SK-N-SH (cell line): ENCODE data around the gene IRAK4. TPM values are rescaled to one million over a fixed set of nuclear protein-coding genes. Genes with fewer than 3 reads are reported as not detected.

Experiments used
- CTCF ChIA-PET: fragments of 300-600, 350-600 bp; formaldehyde crosslinking; extraction: SDS; loops from one replicate; lab custom pipeline; 2021; lab: Yijun Ruan, JAX
- POLR2A ChIA-PET: fragments of 350-600 bp; sonication (Branson Sonifier 250); formaldehyde crosslinking; extraction: SDS; loops from one replicate; lab custom pipeline; 2020; ENCODE audit warnings: antibody characterized with exemption, inconsistent platforms; lab: Yijun Ruan, JAX
- DNase-seq: peaks from one replicate; pipeline ENCODE4 v3.0.0; 2012
- H2AFZ ChIP-seq: fragments of 200-600 bp; sonication (generic); 2 replicates; pipeline ENCODE4 v1.8.1; 2016; ENCODE audit warnings: antibody characterized with exemption, mild to moderate bottlenecking, low read depth
- H3F3A ChIP-seq: fragments of 200-600 bp; sonication (generic); replicated peaks from 2 replicates; pipeline ENCODE3; 2016; ENCODE audit warnings: antibody characterized with exemption, mild to moderate bottlenecking; ENCODE audit not compliant: insufficient read depth
- H3K27ac ChIP-seq, 2 experiments: fragments of 200-500 bp in 1 of 2; fragments of 200-600 bp in 1 of 2; sonication (Bioruptor generic) in 1 of 2; sonication (generic), shearing (Covaris generic) in 1 of 2; 2 replicates each; pipeline versions ENCODE4 v1.5.1 to v1.6.1; 2014 to 2016; ENCODE audit warnings: low read depth in 2 of 2, inconsistent platforms in 1 of 2, low read length in 1 of 2, mild to moderate bottlenecking in 1 of 2, mixed read lengths in 1 of 2
- H3K27me3 ChIP-seq: fragments of 200-600 bp; sonication (generic), shearing (Covaris generic); 2 replicates; pipeline ENCODE4 v1.6.1; 2016; ENCODE audit warnings: mixed run types; ENCODE audit not compliant: insufficient read depth
- H3K36me3 ChIP-seq, 2 experiments: fragments of 200-500 bp in 1 of 2; fragments of 200-600 bp in 1 of 2; sonication (Bioruptor generic) in 1 of 2; sonication (generic) in 1 of 2; replicated peaks in 1 of 2; 2 replicates each; pipeline versions ENCODE3 to v1.5.1; 2014 to 2016; ENCODE audit warnings: low read length in 1 of 2, mild to moderate bottlenecking in 1 of 2; ENCODE audit not compliant: insufficient read depth in 2 of 2, control insufficient read depth in 1 of 2
- H3K4me1 ChIP-seq, 2 experiments: fragments of 200-500 bp in 1 of 2; fragments of 200-600 bp in 1 of 2; sonication (Bioruptor generic) in 1 of 2; sonication (generic), shearing (Covaris generic) in 1 of 2; 2 replicates each; pipeline versions ENCODE4 v1.5.1 to v1.6.1; 2014 to 2016; ENCODE audit warnings: low read depth in 1 of 2, low read length in 1 of 2, mixed run types in 1 of 2; ENCODE audit not compliant: insufficient read depth in 2 of 2, control insufficient read depth in 1 of 2
- H3K4me2 ChIP-seq: fragments of 200-600 bp; sonication (generic), shearing (Covaris generic); 2 replicates; pipeline ENCODE4 v1.6.1; 2017; ENCODE audit warnings: mixed run types
- H3K4me3 ChIP-seq, 2 experiments: fragments of 200-500 bp in 1 of 2; fragments of 200-600 bp in 1 of 2; sonication (Bioruptor generic) in 1 of 2; sonication (generic), shearing (Covaris generic) in 1 of 2; 2 replicates each; pipeline versions ENCODE4 v1.5.1 to v1.8.1; 2014 to 2016; ENCODE audit warnings: low read depth in 2 of 2, inconsistent platforms in 1 of 2, low read length in 1 of 2, mild to moderate bottlenecking in 1 of 2, mixed read lengths in 1 of 2, moderate library complexity in 1 of 2
- H3K79me2 ChIP-seq: fragments of 200-600 bp; sonication (generic); 2 replicates; pipeline ENCODE4 v1.8.1; 2017; ENCODE audit warnings: mild to moderate bottlenecking; ENCODE audit not compliant: insufficient read depth
- H3K9ac ChIP-seq: fragments of 200-600 bp; sonication (generic); 2 replicates; pipeline ENCODE4 v1.6.1; 2017; ENCODE audit warnings: mixed run types
- H3K9me2 ChIP-seq: fragments of 200-600 bp; sonication (generic); 2 replicates; pipeline ENCODE4 v1.6.1; 2017; ENCODE audit warnings: mixed run types
- H3K9me3 ChIP-seq: fragments of 200-600 bp; sonication (generic); 2 replicates; pipeline ENCODE4 v1.6.1; 2017; ENCODE audit warnings: mixed run types, mild to moderate bottlenecking, moderate library complexity
- H4K20me1 ChIP-seq: fragments of 200-600 bp; sonication (generic); 2 replicates; pipeline ENCODE4 v1.6.1; 2017; ENCODE audit warnings: mild to moderate bottlenecking, mixed run types; ENCODE audit not compliant: insufficient read depth
- CHD2 ChIP-seq: fragments of 150-350 bp; IDR thresholded peaks from 2 replicates; pipeline ENCODE4 v1.6.1; 2018; ENCODE audit warnings: low read length; ENCODE audit not compliant: partially characterized antibody
- EZH2phosphoT487 ChIP-seq: fragments of 200-600 bp; sonication (generic); IDR thresholded peaks from 2 replicates; pipeline ENCODE4 v1.6.1; 2017; ENCODE audit warnings: low read depth, mixed run types, mild to moderate bottlenecking, antibody characterized with exemption, moderate library complexity, borderline replicate concordance
- FOXM1 ChIP-seq: IDR thresholded peaks from 2 replicates; pipeline ENCODE4 v1.4.0; 2012; ENCODE audit warnings: low read depth, mild to moderate bottlenecking
- GABPA ChIP-seq: IDR thresholded peaks from 2 replicates; pipeline ENCODE4 v1.4.0; 2012; ENCODE audit warnings: low read depth, mild to moderate bottlenecking
- IRF3 ChIP-seq: fragments of 150-350 bp; IDR thresholded peaks from 2 replicates; pipeline ENCODE4 v1.6.1; 2016; ENCODE audit warnings: mild to moderate bottlenecking, low read depth, low read length
- JUND ChIP-seq: IDR thresholded peaks from 2 replicates; pipeline ENCODE4 v1.4.0; 2012
- MAX ChIP-seq: IDR thresholded peaks from 2 replicates; pipeline ENCODE4 v1.4.0; 2012; ENCODE audit warnings: low read depth
- RCOR1 ChIP-seq: fragments of 150-350 bp; IDR thresholded peaks from 2 replicates; pipeline ENCODE4 v1.6.1; 2017; ENCODE audit warnings: antibody characterized with exemption, low read length
- RFX5 ChIP-seq: IDR thresholded peaks from 2 replicates; pipeline ENCODE4 v1.6.1; 2012; ENCODE audit warnings: mild to moderate bottlenecking, improper control_type of control experiment, low read length
- SIN3A ChIP-seq: IDR thresholded peaks from 2 replicates; pipeline ENCODE4 v1.6.1; 2012; ENCODE audit warnings: low read depth, mild to moderate bottlenecking, low read length, moderate library complexity, borderline replicate concordance
- TAF1 ChIP-seq: IDR thresholded peaks from 2 replicates; pipeline ENCODE4 v1.6.1; 2012; ENCODE audit warnings: low read depth, mild to moderate bottlenecking, low read length, moderate library complexity, borderline replicate concordance
- ZBTB33 ChIP-seq: IDR thresholded peaks from 2 replicates; pipeline ENCODE4 v1.4.0; 2012; ENCODE audit warnings: low read depth, borderline replicate concordance
- WGBS: methylation state at CpG from one replicate; pipeline ENCODE4 v1.1.6; 2017; ENCODE audit warnings: low lambda C conversion rate; 5-methylcytosine and 5-hydroxymethylcytosine counted together
- polyA plus RNA-seq, 3 experiments: library from polyadenylated mRNA; depleted of rRNA; stranded (reverse); fragments of >200 nt; gene quantifications; 2 replicates each; pipeline ENCODE4 v1.2.3, GENCODE V29; 2012
- TF ChIP-seq, protein P1 (sequence below): IDR thresholded peaks from 2 replicates; pipeline ENCODE4; 2012
- TF ChIP-seq, protein P2 (sequence below): IDR thresholded peaks from 2 replicates; pipeline ENCODE4 v1.4.0; 2012; ENCODE audit warnings: low read depth, borderline replicate concordance
- TF ChIP-seq, protein P3 (sequence below): fragments of 200-600 bp; sonication (generic); IDR thresholded peaks from 2 replicates; pipeline ENCODE4 v1.6.1; 2017; ENCODE audit warnings: antibody characterized with exemption, mild to moderate bottlenecking, moderate library complexity

IRAK4 gene
- polyA plus RNA-seq, 1 of the 3 experiments (the other 2 are of a cell fraction), result 5.1 TPM

GRCh38 chr12:43728698-43729097 lies 30.1 kb upstream of the IRAK4 start:
- no peaks in the 10 kb centered on the region for H4K20me1 ChIP-seq
- H3K27ac ChIP-seq, result no peak overlapping the region
- H3F3A ChIP-seq, result peaks cover 5% of the 10 kb centered on the region
- DNase-seq, result no peak
- 100% methylated on average over 1 of the region's 1 CpG for WGBS
- H3K27me3 ChIP-seq, result no peaks in the 10 kb centered on the region
- H3K4me1 ChIP-seq, result no peaks in the 10 kb centered on the region
- CTCF ChIA-PET, result interaction anchor here (0.9 kb wide), 1 partner anchor 153 kb away, joined by 3 read pairs; no protein-coding TSS in a partner anchor
- peaks cover 14 to 25% of the 10 kb centered on the region in 2 experiments for H3K36me3 ChIP-seq
- H3K9me3 ChIP-seq, result no peaks in the 10 kb centered on the region
- no peak overlapping the region for H3K9ac ChIP-seq
- TF ChIP-seq GABPA (no peak), IRF3 (no peak), SIN3A (no peak)
- TF ChIP-seq, all 33 proteins: peak for 0
- Histone ChIP-seq H3K4me3 (no peak overlapping the region), H3K79me2 (no peaks in the 10 kb centered on the region), H2AFZ (no peak overlapping the region), H3K4me2 (no peak overlapping the region), H3K9me2 (no peaks in the 10 kb centered on the region)
- POLR2A ChIA-PET, result no interaction called here

- POLR2A ChIA-PET, result no interaction called here
- no peak for DNase-seq
- Histone ChIP-seq H4K20me1 (no peaks in the 10 kb centered on the region), H3K4me2 (no peak overlapping the region), H3K4me3 (no peak overlapping the region), H3K27me3 (no peaks in the 10 kb centered on the region), H3K36me3 (peaks cover 14 to 25% of the 10 kb centered on the region in 2 experiments), H3K9me2 (no peaks in the 10 kb centered on the region), H3K9me3 (no peaks in the 10 kb centered on the region), H3K79me2 (no peaks in the 10 kb centered on the region), H3K4me1 (no peaks in the 10 kb centered on the region), H3K27ac (no peak overlapping the region), H3F3A (peaks cover 5% of the 10 kb centered on the region), H2AFZ (no peak overlapping the region), H3K9ac (no peak overlapping the region)
- WGBS, result 86% methylated on average over 4 of the region's 4 CpGs
- TF ChIP-seq MAX (no peak), JUND (no peak), EZH2phosphoT487 (no peak), ZBTB33 (no peak), FOXM1 (no peak), SIN3A (no peak), RFX5 (no peak), TAF1 (no peak), RCOR1 (no peak), CHD2 (no peak)
- TF ChIP-seq, protein P1, sequence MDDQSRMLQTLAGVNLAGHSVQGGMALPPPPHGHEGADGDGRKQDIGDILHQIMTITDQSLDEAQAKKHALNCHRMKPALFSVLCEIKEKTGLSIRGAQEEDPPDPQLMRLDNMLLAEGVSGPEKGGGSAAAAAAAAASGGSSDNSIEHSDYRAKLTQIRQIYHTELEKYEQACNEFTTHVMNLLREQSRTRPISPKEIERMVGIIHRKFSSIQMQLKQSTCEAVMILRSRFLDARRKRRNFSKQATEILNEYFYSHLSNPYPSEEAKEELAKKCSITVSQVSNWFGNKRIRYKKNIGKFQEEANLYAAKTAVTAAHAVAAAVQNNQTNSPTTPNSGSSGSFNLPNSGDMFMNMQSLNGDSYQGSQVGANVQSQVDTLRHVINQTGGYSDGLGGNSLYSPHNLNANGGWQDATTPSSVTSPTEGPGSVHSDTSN, result no peak
- TF ChIP-seq, protein P2, sequence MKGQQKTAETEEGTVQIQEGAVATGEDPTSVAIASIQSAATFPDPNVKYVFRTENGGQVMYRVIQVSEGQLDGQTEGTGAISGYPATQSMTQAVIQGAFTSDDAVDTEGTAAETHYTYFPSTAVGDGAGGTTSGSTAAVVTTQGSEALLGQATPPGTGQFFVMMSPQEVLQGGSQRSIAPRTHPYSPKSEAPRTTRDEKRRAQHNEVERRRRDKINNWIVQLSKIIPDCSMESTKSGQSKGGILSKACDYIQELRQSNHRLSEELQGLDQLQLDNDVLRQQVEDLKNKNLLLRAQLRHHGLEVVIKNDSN, result no peak
- TF ChIP-seq, protein P3, sequence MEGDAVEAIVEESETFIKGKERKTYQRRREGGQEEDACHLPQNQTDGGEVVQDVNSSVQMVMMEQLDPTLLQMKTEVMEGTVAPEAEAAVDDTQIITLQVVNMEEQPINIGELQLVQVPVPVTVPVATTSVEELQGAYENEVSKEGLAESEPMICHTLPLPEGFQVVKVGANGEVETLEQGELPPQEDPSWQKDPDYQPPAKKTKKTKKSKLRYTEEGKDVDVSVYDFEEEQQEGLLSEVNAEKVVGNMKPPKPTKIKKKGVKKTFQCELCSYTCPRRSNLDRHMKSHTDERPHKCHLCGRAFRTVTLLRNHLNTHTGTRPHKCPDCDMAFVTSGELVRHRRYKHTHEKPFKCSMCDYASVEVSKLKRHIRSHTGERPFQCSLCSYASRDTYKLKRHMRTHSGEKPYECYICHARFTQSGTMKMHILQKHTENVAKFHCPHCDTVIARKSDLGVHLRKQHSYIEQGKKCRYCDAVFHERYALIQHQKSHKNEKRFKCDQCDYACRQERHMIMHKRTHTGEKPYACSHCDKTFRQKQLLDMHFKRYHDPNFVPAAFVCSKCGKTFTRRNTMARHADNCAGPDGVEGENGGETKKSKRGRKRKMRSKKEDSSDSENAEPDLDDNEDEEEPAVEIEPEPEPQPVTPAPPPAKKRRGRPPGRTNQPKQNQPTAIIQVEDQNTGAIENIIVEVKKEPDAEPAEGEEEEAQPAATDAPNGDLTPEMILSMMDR, result no peak
- CTCF ChIA-PET, result interaction anchor here (0.7 kb wide), 1 partner anchor 1242 kb away, joined by 3 read pairs; no protein-coding TSS in a partner anchor
These were observed 28.5 kb upstream of the IRAK4 start for GRCh38 chr12:43730283-43730682.
